T1000 (cell line): ENCODE results near the gene IL6ST.
"Not testable (repeated sequence)": the region's sequence is repeated elsewhere in the genome, so short reads cannot be mapped to it uniquely, and the experiment has no call there.

Experiments
- DNase-seq: peaks from one replicate; lab custom pipeline; 2025; ENCODE audit warnings: mixed read lengths; lab: John Stamatoyannopoulos, UW

Gene IL6ST

GRCh38 chr5:55994495-55994997 is at the start of gene IL6ST:
Gene IL6ST (minus strand): TSS chr5:55994963. CDS start chr5:55976278, 18,685 bp downstream.
- DNase-seq, result peak; percentile 80

- DNase-seq, result no peak
Observed at GRCh38 chr5:56039985-56040384, 45.2 kb upstream of the IL6ST start.

- not testable (repeated sequence) for DNase-seq
Observed at GRCh38 chr5:56038206-56038605, 43.4 kb upstream of the IL6ST start.

GRCh38 chr5:56037531-56038010 is 42.8 kb upstream of the IL6ST start:
- no peak for DNase-seq

GRCh38 chr5:56035394-56035793 is 40.6 kb upstream of the IL6ST start:
- DNase-seq, result not testable (repeated sequence)

GRCh38 chr5:56029871-56030630 is 35.3 kb upstream of the IL6ST start:
- DNase-seq, result not testable (repeated sequence)

GRCh38 chr5:56029457-56029856 is 34.7 kb upstream of the IL6ST start:
- no peak for DNase-seq

- DNase-seq, result no peak
Observed at GRCh38 chr5:56028708-56029107, 33.9 kb upstream of the IL6ST start.

- no peak for DNase-seq
Observed at GRCh38 chr5:56026863-56027300, 32.1 kb upstream of the IL6ST start.

- no peak for DNase-seq
Observed at GRCh38 chr5:56025151-56025885, 30.6 kb upstream of the IL6ST start.

- DNase-seq, result no peak
Observed at GRCh38 chr5:56024810-56025150, 30.0 kb upstream of the IL6ST start.

GRCh38 chr5:56023296-56023695 is 28.5 kb upstream of the IL6ST start:
- no peak for DNase-seq

GRCh38 chr5:56019306-56020272 is 24.8 kb upstream of the IL6ST start:
- DNase-seq, result no peak

- DNase-seq, result no peak
Observed at GRCh38 chr5:56018832-56019231, 24.1 kb upstream of the IL6ST start.

- not testable (repeated sequence) for DNase-seq
Observed at GRCh38 chr5:56014701-56015100, 19.9 kb upstream of the IL6ST start.

GRCh38 chr5:56013939-56014338 is 19.2 kb upstream of the IL6ST start:
- DNase-seq, result not testable (repeated sequence)

GRCh38 chr5:56012281-56012963 is 17.7 kb upstream of the IL6ST start:
- DNase-seq, result no peak

GRCh38 chr5:56011835-56012234 is 17.1 kb upstream of the IL6ST start:
- DNase-seq, result peak; percentile 21

- no peak for DNase-seq
Observed at GRCh38 chr5:56010431-56010830, 15.7 kb upstream of the IL6ST start.

GRCh38 chr5:56006600-56006999 is 11.8 kb upstream of the IL6ST start:
- DNase-seq, result no peak

- no peak for DNase-seq
Observed at GRCh38 chr5:56006094-56006493, 11.3 kb upstream of the IL6ST start.
